ENCODE data around the gene ITGA2. TPM values are rescaled to one million over a fixed set of nuclear protein-coding genes. Genes with fewer than 3 reads are reported as not detected.

Gene ITGA2
- total and polyA plus RNA-seq, 2 of the 8 experiments (the other 6 are each of a cell fraction or from before 2014, with no cell fraction given), result 1.4 to 7.7 TPM

- no peak for TF ChIP-seq CBX5 (IDR thresholded peaks at IDR 0.05; ENCODE audit: low read depth, low read length)
Measured at GRCh38 chr5:53059281-53059680, 70.1 kb downstream of the ITGA2 start (continued).

All from H1 (cell line).